Activated CD4-positive, alpha-beta T cell treated with anti-CD3 and anti-CD28 coated beads for 1 hour (primary cell): ENCODE measurements around the gene RHOF.

ENCODE experiments used
- DNase-seq: peaks from one replicate; pipeline ENCODE4 v3.0.0-alpha.2; 2020

Gene RHOF, protein sequence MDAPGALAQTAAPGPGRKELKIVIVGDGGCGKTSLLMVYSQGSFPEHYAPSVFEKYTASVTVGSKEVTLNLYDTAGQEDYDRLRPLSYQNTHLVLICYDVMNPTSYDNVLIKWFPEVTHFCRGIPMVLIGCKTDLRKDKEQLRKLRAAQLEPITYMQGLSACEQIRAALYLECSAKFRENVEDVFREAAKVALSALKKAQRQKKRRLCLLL

GRCh38 chr12:121793440-121793837 is at the start of gene RHOF:
Gene RHOF, minus strand, starts transcription at chr12:121793688. Its CDS starts 55 bp downstream, at chr12:121793633.
- DNase-seq: no peak

GRCh38 chr12:121839993-121840761 is 46.7 kb upstream of the RHOF start:
- no peak for DNase-seq

DNA sequence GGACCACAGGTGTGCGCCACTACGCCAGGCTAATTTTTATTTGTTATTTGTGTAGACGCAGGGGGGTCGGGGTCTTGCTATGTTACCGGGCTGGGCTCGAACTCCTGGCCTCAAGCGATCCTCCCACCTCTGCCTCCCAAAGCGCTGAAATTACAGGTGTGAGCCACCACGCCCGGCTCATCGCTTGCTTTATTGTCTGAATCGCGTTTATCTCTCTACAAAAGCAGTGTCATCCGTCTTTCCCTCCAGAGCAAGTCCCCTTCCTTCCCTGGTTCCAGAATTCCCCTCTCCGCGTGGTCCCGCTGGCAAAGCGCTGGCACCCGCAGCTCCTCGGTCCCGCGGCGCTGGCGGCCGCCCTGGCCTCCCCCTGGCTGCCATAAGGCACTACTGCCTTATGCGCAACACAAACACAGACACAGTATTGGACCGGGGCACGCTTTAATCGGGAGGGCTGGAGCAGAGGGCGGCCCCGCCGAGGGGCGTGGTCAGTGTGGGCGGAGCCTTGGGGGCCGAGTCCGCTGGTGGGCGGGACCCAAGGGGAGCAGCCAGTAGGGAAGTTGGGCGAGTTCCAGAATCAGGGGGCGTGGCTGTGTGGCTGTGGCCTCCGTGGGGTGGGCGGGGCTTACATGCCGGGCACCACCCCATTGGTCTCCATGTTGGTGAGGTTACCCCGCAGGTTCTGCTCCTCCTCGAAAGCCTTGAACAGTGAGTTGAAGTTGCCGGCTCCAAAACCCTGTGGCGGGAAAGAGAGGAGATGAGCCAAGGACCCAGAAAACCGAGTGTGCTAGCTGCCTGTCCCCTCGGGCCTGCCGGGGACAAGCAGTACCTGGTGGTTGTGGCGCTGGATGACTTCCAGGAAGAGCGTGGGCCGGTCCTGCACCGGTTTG is 45.9 kb upstream of the RHOF start:
- peak; percentile 99 for DNase-seq

GRCh38 chr12:121838126-121838525 is 44.6 kb upstream of the RHOF start:
- DNase-seq: no peak

DNA sequence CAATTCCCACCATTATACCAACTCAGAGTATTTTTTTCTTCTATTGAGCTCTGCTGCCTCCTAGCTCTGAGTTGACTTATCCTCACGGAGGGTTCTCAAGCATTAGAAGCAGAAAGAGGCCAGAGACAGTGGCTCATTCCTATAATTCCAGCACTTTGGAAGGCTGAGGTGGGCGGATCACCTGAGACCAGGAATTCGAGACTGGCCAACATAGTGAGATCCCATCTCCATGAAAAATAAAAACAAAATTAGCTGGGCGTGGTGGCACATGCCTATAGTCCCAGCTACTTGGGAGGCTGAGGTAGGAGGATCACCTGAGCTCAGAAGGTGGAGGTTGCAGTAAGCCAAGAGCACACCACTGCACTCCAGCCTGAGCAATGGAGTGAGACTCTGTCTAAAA is 44.2 kb upstream of the RHOF start:
- DNase-seq: no peak

- no peak for DNase-seq
These were observed 38.2 kb upstream of the RHOF start for GRCh38 chr12:121831571-121832245.

DNA sequence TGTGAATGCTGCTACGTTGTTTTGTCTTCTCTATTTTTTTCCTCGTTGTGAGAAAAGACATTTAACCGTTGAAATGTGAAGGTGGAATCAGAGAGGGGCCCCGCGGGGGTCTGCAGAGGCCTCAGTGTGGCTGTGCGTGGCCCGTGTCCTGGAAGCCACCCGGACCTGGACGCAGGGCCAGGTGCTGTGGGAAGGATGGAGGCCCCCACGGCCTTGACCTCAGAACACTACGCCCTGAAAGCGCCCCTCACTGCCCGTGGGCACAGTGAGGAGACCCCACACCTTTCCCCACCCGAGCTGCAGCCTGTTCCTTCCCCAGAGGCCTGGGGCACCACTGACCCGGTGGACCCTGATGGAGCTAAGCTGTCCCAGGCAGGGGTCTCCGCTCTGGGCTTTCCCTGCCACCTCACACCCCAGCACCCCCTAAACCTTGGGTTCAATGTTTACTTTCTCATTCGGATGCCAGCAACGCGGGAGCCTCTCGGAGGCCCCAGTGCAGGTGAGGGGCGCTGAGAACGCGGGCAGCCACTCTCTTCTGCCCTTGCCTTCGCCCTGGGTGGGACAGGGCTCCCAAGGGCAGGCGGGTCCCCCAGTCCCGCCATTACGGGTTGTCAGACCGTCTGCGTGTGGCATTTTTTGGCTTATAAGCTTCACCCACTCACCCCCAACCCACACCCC is 37.2 kb upstream of the RHOF start:
- no peak for DNase-seq

DNA sequence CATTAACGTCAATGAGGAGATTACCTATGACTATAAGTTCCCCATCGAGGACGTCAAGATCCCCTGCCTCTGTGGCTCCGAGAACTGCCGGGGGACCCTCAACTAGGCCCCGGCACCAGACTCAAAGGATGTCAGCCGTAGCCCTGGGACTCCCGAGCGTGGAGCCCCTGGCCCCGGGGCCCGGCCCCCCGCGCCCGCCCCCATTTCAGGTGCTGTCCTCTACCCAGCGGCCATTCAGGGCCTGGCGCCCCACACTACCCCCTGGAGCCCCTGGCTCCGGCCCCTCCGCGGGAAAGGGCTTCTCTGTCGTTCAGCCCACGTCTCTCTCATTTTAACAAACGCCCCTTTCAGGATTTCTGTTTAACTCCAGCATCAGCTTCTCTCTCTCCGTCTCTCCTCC is 36.6 kb upstream of the RHOF start:
- DNase-seq: no peak

- DNase-seq: no peak
These were observed 35.9 kb upstream of the RHOF start for GRCh38 chr12:121829250-121829918.

GRCh38 chr12:121828826-121829225 is 35.3 kb upstream of the RHOF start:
- DNase-seq: no peak

GRCh38 chr12:121828306-121828705 is 34.8 kb upstream of the RHOF start:
- no peak for DNase-seq

DNA sequence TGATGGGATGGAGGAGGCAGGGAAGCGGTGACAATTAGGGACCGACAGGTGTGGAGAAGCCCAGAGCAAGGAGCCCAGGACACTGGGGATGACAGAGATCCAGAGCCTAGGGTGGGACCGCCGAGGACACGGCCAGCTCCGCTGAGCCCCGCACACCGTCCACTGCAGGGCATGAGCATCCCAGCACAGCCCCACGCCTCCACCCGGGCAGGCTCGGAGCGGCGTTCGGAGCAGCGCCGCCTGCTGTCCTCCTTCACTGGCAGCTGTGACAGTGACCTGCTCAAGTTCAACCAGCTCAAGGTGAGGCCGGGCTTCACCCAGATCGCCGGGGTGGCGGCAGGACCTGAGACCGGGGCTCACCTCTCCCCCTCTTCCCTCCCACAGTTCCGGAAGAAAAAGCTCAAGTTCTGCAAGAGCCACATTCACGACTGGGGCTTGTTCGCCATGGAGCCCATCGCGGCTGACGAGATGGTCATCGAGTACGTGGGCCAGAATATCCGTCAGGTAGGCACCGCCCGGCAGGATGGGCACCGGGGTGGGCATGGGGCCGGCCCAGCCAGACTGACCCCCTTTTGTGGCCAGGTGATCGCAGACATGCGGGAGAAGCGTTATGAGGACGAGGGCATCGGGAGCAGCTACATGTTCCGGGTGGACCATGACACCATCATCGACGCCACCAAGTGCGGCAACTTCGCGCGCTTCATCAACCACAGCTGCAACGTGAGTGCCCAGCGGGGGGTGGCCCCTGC is 34.0 kb upstream of the RHOF start:
- DNase-seq: no peak

DNA sequence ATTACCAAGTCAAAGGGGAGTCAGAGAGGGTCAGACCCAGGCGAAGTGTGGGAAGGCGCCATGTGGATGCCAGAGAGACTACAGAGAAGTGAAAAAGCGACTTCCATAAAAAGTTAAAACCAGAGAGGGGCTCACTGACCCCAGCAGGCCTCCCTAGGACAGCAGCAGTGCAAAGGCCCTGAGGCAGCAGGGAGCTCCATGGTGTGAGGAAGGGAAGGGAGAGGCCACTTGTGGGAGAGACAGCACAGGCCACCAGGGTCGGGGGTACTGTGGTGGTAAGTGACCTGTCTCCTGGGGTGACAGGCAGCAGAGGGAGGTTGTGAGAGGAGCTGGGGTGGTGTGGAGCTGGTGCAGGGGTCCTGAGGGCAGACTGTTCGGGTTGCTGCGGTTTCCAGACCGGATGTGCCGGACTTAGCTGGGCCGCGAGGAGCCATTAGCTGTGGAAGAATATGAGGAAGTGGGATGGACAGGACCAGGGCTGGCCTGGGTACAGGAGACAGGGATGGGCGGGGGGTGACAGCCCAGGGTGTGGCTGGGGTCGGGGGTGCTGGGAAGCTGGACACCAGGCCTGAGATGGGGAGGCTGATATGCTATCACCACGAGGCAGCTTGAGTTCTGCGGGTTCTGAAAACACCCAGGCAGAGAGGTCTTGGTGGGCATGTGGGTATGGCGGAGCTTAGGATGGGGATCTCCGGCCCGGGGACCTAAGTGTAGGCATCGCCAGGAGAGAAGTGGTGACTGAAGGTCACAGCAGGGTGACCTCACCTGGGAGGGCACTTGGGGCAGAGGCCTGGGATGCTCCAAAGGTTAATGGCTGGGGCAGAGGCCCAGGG is 33.0 kb upstream of the RHOF start:
- no peak for DNase-seq

GRCh38 chr12:121825041-121825523 is 31.6 kb upstream of the RHOF start:
- no peak for DNase-seq

DNA sequence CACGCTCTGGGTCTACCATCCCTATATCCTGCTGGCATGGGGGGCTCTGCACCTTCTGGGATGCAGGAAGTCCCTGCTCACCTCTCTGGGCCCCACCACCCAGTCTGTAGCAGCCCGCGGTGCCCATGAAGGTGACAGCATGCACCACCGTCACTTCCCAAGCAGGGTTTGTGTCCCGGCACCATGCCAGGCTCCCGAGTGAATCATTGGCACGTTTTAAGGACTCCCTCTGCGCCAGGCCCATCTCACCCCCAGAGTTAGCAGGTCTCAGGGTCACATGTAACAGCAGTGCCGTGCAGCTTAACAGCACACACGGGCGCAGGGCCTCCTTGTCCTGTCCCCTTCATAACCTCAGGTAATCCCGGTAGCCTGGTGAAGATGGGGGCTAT is 30.2 kb upstream of the RHOF start:
- no peak for DNase-seq

- no peak for DNase-seq
These were observed 29.7 kb upstream of the RHOF start for GRCh38 chr12:121823101-121823726.

GRCh38 chr12:121822393-121823100 is 29.1 kb upstream of the RHOF start:
- no peak for DNase-seq

- DNase-seq: no peak
These were observed 26.6 kb upstream of the RHOF start for GRCh38 chr12:121820056-121820455.
